GM12872 (cell line): ENCODE results near the gene TRABD.

Experiments
- TF ChIP-seq, protein P1 (sequence below): IDR thresholded peaks from 3 replicates; pipeline ENCODE4 v1.5.1; 2011; ENCODE audit warnings: low read depth, mild to moderate bottlenecking, low read length, moderate library complexity; ENCODE audit not compliant: insufficient read depth

The TRABD gene

DNA sequence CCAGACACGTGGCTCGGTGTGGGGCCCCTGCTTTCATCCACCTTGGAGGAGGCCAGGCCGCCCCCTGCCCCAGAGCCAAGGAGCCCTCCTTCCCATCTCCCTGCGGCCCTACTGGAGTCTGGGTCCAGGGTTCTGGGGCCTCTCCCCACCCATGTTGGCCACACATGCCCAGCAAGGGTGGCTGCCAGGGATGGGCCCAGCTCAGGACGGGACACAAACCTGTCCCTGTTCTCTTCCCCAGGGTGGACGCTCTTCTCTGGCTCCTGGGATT, 10.6 kb upstream of the TRABD start:
- TF ChIP-seq, protein P1, sequence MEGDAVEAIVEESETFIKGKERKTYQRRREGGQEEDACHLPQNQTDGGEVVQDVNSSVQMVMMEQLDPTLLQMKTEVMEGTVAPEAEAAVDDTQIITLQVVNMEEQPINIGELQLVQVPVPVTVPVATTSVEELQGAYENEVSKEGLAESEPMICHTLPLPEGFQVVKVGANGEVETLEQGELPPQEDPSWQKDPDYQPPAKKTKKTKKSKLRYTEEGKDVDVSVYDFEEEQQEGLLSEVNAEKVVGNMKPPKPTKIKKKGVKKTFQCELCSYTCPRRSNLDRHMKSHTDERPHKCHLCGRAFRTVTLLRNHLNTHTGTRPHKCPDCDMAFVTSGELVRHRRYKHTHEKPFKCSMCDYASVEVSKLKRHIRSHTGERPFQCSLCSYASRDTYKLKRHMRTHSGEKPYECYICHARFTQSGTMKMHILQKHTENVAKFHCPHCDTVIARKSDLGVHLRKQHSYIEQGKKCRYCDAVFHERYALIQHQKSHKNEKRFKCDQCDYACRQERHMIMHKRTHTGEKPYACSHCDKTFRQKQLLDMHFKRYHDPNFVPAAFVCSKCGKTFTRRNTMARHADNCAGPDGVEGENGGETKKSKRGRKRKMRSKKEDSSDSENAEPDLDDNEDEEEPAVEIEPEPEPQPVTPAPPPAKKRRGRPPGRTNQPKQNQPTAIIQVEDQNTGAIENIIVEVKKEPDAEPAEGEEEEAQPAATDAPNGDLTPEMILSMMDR = no peak

DNA sequence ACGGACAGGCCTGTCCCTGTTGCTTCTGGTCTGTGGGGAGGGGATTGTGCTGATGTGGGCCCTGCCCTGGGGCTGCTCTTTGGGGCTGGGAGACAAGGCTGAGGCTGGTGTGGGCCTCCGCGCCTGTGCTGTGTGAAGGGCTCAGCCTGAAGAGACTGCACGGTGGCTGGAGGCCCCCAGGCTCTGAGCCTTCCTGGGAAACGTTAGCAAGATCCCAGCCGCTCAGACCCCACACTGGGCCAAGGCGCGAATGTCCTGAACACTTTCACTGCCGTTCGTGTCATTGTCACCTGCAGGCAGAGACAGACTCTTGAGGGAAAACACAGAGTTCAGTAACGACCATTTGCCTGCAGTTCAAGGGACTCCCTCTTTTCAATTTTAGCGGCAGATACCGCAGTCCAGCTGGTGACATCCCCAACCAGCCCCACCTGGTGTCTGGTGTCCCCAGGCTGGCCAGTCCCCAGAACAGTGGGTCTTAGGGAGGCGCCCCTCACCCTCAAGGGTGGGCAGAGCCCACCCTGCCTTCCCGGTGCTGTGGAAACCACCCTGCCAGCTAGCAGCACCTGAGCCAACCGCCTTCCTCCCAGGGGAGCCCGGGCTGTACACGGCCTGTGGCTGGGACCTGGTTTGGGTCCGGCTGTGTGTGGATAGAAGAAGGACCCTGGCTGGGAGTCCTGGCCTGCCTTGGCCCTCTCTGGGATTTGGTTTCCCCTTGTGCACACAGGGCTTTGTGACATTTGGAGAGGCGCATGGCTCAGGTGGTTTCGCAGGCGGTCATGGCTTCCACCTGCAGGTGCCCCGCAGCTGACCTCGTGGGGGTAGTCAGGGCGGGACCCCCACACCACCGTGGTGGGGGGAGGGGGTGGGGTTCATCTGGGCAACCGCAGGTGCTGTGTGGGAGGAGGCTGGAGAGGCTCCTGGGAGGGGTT, 9.5 kb upstream of the TRABD start:
- TF ChIP-seq, protein P1 = no peak

DNA sequence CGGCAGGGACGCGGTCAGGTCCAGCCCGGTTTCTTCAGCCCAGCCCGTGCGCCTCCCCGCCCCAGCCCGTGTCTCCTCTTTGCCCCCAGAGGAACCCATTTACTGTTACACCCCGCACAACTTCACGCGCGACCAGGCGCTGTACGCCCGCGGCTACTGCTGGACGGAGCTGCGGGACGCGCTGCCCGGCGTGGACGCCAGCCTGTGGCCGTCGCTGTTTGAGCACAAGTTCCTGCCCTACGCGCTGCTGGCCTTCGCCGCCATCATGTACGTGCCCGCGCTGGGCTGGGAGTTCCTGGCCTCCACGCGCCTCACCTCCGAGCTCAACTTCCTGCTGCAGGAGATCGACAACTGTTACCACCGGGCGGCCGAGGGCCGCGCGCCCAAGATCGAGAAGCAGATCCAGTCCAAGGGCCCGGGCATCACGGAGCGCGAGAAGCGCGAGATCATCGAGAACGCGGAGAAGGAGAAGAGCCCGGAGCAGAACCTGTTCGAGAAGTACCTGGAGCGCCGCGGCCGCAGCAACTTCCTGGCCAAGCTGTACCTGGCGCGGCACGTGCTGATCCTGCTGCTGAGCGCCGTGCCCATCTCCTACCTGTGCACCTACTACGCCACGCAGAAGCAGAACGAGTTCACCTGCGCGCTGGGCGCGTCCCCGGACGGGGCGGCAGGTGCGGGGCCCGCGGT, 8.7 kb upstream of the TRABD start:
- TF ChIP-seq, protein P1 = no peak

DNA sequence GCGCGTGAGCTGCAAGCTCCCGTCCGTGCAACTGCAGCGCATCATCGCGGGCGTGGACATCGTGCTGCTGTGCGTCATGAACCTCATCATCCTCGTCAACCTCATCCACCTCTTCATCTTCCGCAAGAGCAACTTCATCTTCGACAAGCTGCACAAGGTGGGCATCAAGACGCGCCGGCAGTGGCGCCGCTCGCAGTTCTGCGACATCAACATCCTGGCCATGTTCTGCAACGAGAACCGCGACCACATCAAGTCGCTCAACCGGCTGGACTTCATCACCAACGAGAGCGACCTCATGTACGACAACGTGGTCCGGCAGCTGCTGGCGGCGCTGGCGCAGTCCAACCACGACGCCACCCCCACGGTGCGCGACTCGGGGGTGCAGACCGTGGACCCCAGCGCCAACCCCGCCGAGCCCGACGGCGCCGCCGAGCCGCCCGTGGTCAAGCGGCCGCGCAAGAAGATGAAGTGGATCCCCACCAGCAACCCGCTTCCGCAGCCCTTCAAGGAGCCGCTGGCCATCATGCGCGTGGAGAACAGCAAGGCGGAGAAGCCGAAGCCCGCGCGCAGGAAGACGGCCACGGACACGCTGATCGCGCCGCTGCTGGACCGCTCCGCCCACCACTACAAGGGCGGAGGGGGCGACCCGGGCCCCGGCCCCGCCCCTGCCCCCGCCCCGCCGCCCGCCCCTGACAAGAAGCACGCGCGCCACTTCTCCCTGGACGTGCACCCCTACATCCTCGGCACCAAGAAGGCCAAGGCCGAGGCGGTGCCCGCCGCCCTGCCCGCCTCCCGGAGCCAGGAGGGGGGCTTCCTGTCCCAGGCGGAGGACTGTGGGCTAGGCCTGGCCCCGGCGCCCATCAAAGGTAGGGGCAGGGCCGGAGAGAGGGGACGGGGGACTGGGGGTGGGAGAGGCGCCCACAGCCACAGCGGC, 7.9 kb upstream of the TRABD start:
- TF ChIP-seq, protein P1 = no peak

DNA sequence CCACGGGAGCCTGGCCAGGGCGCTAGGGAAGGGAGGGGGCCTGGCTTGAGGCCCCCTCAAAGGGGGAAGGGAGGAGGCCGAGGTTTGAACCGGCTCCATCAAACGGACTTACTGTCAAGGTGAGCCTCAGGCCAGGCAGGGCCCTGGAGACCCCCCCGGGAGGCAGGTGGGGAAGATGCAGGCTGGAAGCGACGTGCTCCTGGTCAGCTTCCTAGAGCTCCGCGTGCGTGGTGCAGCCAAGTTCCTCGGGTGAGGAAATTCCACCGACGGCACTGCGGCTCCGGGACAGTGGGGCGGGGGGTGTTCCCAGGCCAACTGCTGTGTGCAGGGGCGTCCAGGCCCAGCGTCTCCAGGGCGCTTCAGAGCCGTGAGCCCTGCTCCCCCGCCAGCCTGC, 7.2 kb upstream of the TRABD start:
- TF ChIP-seq, protein P1 = no peak

DNA sequence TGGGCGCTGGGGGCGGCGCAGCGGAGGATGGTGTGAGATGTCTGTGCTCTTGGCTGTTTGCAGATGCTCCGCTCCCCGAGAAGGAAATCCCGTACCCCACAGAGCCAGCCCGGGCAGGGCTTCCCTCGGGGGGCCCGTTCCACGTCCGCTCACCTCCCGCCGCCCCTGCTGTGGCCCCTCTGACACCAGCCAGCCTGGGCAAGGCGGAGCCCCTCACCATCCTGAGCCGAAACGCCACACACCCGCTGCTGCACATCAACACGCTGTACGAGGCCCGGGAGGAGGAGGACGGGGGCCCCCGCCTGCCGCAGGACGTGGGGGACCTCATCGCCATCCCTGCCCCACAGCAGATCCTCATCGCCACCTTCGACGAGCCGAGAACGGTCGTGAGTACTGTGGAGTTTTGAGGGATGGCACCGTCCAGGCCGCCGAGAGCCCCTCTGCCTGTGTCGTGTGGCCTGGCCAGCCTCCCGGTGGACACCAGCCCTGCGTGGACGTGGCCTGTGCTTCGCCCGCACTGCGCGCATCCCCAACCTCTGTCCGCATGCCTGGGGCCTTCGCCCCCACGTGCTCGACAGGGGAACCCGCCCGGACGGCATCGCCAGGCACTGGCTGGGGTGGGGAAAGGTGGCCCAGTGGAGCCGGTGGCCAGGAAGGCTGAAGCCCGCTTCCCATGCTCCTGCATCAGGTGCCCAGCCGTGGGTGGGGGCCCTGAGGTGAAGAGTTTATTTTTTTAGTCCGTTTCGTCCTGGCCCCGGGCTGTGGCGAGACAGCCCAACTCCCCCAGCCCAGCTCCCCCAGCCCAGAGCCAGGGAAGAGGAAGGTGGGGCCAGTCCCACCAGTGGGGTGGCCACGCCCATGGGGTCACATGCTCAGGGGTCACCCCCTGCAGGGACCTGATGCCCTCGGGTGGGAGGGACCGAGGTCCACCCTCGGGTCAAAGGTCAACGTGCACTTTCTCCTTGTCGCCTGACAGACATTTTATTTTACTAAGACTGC, 6.5 kb upstream of the TRABD start:
- TF ChIP-seq, protein P1 = no peak
